Epithelial cell of prostate (primary cell): Measurements from ENCODE around the gene MIEN1.
"Not testable (repeated sequence)": the region's sequence is repeated elsewhere in the genome, so short reads cannot be mapped to it uniquely, and the experiment has no call there.

Experiments used
- DNase-seq: peaks from one replicate; pipeline ENCODE4 v3.0.0-alpha.2; 2011; ENCODE audit warnings: low read depth, low spot score
- H3K27ac ChIP-seq: fragments of 450-650 bp; 2 replicates; pipeline ENCODE4 v1.5.1; 2017; ENCODE audit warnings: mild to moderate bottlenecking

The MIEN1 gene

GRCh38 chr17:39701784-39702422 is 28.4 kb downstream of the MIEN1 start:
- no peak overlapping the region for H3K27ac ChIP-seq
- DNase-seq: no peak

DNA sequence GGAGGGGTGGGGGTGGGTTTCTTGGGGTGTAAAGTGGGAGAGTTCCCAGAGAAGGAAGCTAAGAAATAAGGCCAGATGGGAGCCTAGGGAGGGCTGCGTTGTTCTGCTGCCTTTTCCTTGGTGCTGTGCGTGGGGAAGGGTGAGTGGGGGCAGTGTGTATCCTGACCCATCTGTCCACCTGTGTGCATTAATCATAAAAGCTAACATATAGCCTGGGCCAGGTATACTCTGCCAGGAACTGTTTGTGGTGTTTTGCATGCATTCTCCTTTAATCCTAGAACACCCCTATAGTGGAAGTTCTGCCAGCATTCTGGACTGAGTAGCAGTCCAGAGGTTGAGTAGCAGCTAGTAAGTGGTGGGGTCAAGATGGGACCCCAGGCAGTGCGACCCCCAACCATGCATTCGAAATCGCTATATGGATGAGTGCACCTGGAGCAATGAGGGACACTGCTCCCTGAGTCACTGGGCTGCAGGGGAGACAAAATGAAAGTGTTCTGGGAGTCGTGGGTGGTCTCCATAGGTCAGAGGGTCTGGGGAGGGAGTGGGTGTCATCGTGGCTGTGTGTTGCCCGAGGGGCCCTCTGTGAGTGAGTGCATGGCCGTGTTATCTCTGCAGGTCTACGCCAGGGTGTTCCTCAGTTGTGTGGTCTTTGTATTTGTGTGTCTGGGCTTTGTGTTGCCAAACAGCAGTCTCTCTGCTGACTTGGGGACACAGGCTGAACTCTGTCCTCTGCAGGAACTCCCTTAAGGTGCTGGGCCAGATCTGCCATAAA is 29.1 kb downstream of the MIEN1 start:
- H3K27ac ChIP-seq: peak overlapping the region; percentile 56
- no peak for DNase-seq

DNA sequence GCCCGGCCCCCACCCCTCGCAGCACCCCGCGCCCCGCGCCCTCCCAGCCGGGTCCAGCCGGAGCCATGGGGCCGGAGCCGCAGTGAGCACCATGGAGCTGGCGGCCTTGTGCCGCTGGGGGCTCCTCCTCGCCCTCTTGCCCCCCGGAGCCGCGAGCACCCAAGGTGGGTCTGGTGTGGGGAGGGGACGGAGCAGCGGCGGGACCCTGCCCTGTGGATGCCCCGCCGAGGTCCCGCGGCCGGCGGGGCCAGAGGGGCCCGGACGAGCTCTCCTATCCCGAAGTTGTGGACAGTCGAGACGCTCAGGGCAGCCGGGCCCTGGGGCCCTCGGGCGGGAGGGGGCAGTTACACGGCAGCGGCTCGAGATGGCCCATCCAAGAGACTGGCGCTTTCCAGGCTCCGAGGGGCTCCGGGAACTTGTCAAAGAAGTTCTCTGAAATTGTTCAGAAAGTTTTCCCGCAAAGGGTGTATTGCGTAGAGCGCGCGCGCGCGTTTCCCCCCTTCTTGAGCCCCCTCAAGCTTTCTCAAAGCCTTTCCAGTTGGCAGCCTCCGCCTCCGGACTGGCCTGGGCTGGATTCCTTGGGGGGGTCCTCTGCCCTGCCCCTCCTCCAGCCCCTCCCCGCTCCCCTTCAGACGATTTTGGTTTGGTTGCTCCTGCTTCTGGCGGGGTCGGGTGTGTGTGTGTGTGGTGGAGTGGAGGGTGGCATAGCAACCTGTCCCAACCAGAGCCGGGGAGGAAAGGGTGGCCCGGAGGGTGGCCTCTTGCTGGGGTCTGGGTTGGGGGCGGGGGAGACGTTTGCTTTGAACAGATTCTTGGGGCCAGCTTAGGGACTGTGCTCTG is 30.0 kb downstream of the MIEN1 start:
- no peak for DNase-seq
- H3K27ac ChIP-seq: peak overlapping the region; percentile 56

DNA sequence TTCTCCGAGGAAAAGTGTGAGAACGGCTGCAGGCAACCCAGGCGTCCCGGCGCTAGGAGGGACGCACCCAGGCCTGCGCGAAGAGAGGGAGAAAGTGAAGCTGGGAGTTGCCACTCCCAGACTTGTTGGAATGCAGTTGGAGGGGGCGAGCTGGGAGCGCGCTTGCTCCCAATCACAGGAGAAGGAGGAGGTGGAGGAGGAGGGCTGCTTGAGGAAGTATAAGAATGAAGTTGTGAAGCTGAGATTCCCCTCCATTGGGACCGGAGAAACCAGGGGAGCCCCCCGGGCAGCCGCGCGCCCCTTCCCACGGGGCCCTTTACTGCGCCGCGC is 30.5 kb downstream of the MIEN1 start, which contains the start of gene ERBB2:
Gene ERBB2, plus strand, starts transcription at position 247 of the 330 bp plus-strand sequence. CDS start 175 bp downstream, outside the sequence.
- DNase-seq: no peak
- H3K27ac ChIP-seq: peak within 1 kb of the TSS; percentile 56

- not testable (repeated sequence) for DNase-seq
- H3K27ac ChIP-seq: peak overlapping the region; percentile 56
These were observed 31.0 kb downstream of the MIEN1 start for GRCh38 chr17:39699157-39699817.

- no peak for DNase-seq
These were observed 32.4 kb downstream of the MIEN1 start for GRCh38 chr17:39697961-39698360.

GRCh38 chr17:39696731-39697130 is 33.6 kb downstream of the MIEN1 start:
- H3K27ac ChIP-seq: no peak overlapping the region
- DNase-seq: no peak

More at GRCh38 chr17:39697961-39698360, 32.4 kb downstream of the MIEN1 start:
- H3K27ac ChIP-seq: no peak overlapping the region

GRCh38 chr17:39695089-39695474 is 35.2 kb downstream of the MIEN1 start:
- no peak overlapping the region for H3K27ac ChIP-seq

DNA sequence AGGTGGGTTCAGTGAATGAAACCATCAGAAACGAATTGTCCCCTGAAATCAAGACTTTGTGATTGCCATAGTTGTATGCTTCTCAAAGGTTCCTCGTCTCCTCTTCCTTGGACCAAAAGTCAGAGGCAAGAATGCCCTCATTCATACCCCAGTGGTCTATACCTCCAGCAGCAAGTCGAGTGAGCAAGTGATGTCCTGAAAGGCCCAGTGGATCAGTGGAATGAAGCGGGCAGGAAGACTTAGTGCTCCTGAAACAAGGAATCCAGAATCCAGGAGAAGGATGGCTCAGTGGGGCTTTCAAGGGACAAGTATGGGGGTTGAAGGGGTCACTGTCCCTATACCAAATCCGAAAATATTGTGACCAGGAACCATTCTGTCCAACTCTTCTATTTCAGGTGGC is 35.7 kb downstream of the MIEN1 start:
- no peak for DNase-seq
- no peak overlapping the region for H3K27ac ChIP-seq

More at GRCh38 chr17:39695089-39695474, 35.2 kb downstream of the MIEN1 start:
- DNase-seq: no peak

DNA sequence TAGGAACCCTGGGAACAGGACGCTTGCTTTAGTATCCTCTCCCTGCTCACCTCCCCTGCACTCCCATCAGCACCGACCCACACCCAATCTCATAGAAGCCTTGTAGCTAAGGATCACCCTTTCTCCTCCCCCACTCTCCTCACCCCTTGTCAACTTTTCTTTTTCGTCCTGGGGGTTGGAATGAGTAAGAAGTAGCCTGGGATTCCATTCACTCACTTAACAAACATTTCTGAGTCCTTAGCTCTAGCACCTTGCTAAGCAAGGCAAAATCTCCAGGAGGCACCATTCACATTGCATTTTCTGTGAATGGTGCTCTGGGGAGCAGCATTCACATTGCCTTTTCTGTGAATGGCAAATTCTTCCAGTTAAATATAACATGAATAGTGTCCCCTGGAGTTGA is 41.4 kb downstream of the MIEN1 start:
- peak overlapping the region; percentile 81 for H3K27ac ChIP-seq

DNA sequence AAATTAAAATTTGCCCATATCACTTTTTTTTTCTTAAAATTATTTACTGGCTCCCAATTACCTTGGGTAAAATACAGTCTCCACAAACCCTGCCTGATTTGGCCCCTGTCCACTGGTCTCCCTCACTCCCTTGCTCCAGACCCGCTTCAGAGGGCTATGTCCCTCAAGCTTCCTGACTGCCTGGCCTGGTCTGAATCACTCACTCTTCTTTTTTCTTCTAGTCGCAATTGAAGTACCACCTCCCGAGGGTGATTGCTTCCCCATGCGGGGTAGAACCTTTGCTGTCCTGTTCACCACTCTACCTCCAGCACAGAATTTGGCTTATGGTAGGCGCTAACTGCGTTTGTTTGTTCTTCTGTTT is 41.9 kb downstream of the MIEN1 start:
- H3K27ac ChIP-seq: peak overlapping the region; percentile 81
- no peak for DNase-seq

More for the DNA sequence above, 41.4 kb downstream of the MIEN1 start:
- DNase-seq: no peak

GRCh38 chr17:39687546-39688474 is 42.5 kb downstream of the MIEN1 start, which contains the start of gene PGAP3:
Gene PGAP3, minus strand, starts transcription at chr17:39688057. Its CDS starts 43 bp downstream, at chr17:39688014.
- no peak for DNase-seq
- peak within 1 kb of the TSS; percentile 81 for H3K27ac ChIP-seq

GRCh38 chr17:39687101-39687545 is 43.2 kb downstream of the MIEN1 start:
- H3K27ac ChIP-seq: peak overlapping the region; percentile 81
- no peak for DNase-seq

- no peak overlapping the region for H3K27ac ChIP-seq
- DNase-seq: no peak
These were observed 45.8 kb downstream of the MIEN1 start for GRCh38 chr17:39684369-39685192.

- no peak for DNase-seq
- H3K27ac ChIP-seq: no peak overlapping the region
These were observed 46.9 kb downstream of the MIEN1 start for GRCh38 chr17:39683295-39683939.

DNA sequence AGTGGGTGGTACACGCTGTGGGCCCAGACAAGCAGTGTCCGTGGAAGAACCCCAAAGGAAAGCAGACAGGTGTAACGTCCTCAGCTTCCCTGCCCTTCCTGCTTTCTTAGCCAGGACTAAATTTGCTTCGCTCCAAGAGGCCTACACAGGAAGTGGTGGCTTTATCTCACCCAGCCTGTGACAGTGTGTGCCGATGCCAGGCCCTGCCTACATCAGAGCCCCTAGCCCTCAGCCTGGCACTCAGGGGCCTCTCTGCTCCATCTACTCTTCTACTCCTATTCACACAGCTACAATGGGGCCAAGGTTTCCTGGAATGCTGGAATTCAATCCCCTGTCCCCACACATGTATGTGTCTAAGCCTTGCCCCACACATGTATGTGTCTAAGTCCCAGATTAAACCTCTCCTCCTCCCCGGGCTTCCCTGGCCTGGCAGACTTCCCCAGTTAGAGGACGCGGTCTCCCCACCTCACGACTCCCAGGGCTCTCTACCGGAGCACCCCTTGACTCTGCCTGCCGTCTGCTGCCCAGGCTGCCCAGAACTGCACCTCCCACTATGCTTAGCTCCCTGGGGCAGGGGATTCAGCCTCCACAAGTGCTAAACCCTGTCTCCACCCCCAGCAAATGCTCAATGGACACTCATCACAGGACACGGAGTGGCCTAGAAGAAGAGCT is 50.7 kb downstream of the MIEN1 start:
- no peak for DNase-seq
- no peak overlapping the region for H3K27ac ChIP-seq
